HG03097 (cell line): Measurements from ENCODE around the gene CSF3R.
"Not testable (repeated sequence)": the region's sequence is repeated elsewhere in the genome, so short reads cannot be mapped to it uniquely, and the experiment has no call there.

Source experiments
- ATAC-seq: cut with Tn5 transposase; IDR thresholded peaks from one replicate; pipeline ENCODE4 v1.9.1; 2021; ENCODE audit not compliant: unreplicated experiment, low FRiP score

Gene CSF3R

DNA sequence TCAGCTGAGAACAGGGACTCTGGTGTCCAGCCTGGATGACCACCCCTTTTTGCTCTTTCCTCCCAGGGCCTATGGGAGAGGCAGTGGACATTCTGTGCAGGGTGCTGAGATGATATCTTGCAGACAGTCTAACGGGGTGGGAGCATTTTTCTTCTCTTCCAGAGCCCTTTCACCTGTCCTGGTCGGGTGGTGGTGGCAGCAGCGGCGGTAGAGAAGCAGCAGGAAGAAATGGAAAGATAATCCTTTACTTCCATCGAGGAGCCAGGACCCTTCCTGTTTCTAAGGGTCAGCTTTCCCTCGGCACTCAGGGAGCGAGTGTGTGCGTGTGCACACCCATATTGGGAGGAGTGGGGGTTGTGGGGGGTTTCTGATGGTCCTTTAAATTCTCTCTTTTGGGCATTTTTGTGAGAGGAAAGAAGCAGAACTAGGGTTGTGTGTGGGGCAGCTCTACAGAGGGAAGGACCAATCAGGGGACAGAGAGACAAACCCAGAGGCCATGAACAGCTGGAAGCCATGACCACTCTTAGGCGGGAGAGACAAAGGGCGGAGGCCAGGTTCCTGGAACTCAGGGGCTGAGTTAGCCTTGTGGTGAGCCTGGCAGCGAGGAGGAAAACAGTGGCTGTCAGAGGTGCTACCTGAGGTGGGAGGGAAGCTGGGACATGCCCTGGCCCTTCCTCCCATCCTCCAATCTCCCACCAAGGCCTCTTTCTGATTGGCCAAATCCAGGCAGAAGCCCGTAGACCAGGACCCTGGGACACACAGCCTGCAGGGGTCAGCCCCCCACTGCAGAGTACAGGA, 31.2 kb upstream of the CSF3R start:
- no peak for ATAC-seq

- ATAC-seq = no peak
Measured at GRCh38 chr1:36512842-36513241, 30.1 kb upstream of the CSF3R start.

DNA sequence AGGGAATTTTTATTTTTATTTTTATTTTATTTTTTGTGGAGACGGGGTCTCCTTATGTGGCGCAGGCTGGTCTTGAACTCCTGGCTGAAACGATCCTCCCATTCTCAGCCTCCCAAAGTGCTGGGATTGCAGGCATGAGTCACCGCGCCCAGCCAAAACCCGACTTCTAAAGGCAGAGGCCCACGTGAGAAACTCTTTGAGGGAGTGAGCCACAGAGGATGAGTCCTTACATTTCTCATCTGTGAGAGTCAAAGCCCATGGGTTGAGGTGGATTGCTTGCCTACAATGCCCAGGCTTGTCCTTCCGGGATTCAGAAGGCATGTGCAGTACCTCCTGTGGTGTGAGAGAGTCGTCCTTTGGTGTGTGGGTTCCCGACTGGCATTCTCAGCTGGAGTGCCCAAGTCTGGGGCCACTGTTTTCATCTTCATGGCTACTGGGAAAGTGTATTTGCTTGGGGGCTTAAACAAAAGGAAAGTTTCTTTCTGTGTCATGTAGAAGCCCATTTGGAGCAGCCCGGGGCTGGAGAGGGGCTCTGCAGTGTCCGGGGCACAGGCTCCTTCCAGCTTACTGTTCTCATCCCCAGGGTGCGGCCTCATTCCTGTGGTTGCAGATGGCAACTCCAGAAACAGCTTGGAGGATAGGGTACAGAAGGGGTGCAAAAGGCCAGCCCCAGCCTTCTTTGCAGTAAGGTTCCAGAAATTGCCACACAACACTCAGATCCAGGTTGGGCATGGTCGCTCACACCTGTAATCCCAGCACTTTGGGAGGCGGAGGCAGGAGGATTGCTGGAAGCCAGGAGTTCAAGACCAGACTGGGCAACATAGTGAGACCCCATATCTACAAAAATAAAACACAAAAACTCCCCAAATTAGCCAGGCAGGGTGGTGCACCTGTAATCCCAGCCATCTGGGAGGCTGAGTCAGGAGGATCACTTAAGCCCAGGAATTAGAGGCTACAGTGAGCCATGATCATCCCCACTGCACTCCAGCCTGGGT, 29.4 kb upstream of the CSF3R start:
- no peak for ATAC-seq

DNA sequence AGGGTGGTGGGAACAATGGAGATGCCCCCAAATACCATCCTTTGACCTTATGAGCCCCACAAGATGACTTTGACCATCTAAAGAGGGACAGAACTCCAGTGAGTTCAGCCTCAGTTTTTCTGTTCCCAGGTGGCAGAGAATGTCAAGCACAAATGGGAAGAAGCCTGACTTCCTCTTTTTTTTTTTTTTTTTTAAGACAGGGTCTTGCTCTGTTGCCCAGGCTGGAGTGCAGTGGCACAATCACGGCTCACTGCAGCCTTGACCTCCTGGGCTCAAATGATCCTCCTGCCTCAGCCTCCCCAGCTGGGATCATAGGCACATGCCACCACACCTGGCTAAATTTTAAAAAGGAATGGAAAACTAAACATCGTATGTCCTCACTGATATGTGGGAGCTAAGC, 28.5 kb upstream of the CSF3R start:
- not testable (repeated sequence) for ATAC-seq

DNA sequence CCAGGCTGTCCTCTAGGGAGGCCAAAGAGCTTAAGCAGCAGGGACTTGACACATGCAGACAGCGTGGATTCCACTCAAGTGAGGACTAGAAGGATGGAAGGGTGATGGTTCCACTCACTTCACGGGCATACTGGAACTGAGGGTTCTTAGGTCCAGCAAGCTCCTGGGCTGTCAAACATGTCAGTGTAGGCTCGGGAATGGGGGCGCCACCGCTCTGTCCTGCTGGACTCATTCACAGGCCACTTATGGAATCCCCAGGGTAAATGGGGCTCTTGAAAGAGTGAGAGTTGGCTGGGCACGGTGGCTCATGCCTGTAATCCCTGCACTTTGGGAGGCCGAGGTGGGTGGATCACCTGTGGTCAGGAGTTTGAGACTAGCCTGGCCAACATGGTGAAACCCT, 27.7 kb upstream of the CSF3R start:
- no peak for ATAC-seq

GRCh38 chr1:36508257-36508656, 25.5 kb upstream of the CSF3R start:
- no peak for ATAC-seq

DNA sequence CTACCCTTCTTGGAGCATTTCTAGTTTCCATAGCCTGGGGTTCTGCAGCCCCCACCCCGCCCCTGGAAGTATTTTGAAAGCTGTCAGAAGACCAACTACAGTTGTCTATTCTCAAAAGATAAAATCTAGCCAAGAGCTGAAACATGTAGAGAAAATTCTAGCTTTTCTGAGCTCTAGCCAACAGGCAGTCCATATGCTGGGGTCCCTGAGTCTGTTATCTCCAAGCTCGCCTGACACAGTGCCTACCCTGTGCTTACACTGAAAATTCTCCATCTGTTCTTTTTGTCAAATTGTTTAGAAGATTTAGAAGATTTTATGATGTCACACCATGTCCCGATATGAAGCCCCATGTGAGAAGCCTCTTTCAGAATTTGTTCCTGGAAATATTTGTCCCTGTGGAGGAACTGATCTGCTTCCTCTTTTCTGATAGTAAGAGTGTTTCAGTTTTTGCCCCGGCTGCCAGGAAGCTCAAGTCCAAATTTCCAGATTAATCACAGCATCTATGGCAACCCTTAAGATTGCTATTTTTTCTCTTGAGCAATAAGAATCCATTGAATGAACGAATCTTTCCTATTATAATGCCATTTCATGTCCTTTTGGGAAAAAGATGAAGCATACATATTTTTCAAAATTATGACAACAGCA, 23.7 kb upstream of the CSF3R start:
- no peak for ATAC-seq

DNA sequence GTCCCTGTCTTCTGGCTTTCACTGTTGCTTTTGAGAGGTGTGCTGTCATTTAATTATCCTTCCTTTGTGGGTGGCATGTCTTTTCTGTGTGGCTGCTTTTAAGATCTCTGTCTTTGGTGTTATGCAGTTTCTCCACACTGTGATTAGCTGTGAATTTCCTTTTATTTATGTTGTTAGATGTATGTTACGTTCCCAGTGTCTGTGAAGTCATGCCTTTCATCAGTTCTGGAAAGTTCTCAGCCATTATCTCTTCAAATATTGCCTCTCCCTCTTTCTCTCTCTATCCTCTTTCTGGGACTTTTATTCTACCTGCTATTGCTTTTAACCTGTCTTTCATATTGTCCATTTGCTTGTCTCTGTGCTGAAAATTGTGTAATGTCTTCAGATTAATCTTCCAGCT, 21.0 kb upstream of the CSF3R start:
- ATAC-seq = no peak

DNA sequence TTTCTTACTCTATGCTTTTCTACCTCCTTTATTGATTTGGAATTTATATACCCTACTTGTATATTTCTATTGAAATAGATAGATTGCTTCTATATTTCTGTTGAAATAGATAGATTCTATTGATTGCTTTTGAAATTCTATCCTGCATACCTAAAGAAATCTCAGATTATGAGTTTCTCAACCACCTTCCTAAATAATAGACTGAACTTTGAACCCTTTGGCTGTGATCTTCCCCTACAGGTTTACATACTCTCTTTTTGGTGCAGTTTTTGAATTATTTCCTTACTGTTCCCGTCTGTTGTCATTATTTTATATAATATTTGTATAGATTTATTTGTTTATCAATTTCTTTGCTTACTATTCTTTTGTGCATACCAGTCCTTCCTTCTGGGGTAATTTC, 20.4 kb upstream of the CSF3R start:
- no peak for ATAC-seq

- no peak for ATAC-seq
Measured at GRCh38 chr1:36502616-36503015, 19.9 kb upstream of the CSF3R start.

- ATAC-seq = not testable (repeated sequence)
Measured at GRCh38 chr1:36501911-36502310, 19.2 kb upstream of the CSF3R start.

DNA sequence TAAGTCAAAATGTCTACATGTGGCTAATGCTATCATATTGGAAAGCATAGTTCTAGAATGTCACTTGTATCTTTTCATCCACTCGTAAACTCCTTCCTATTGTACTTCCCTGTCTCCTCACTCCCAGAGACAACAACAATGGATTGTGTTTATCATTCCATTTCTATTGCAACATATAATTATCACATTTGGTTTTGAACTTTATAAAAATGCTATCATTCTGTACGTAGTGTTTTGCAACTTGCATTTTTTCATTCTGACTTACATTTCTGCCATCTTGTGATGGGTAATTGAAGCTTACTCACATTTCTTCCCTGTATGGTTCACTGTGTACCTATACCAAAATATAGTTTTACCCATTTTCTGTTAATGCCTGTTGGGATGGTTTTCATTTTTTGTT, 14.5 kb upstream of the CSF3R start:
- ATAC-seq = no peak

- no peak for ATAC-seq
Measured at GRCh38 chr1:36494971-36495370, 12.3 kb upstream of the CSF3R start.

GRCh38 chr1:36493524-36493923, 10.8 kb upstream of the CSF3R start:
- no peak for ATAC-seq

GRCh38 chr1:36492491-36492890, 9.8 kb upstream of the CSF3R start:
- ATAC-seq = no peak

DNA sequence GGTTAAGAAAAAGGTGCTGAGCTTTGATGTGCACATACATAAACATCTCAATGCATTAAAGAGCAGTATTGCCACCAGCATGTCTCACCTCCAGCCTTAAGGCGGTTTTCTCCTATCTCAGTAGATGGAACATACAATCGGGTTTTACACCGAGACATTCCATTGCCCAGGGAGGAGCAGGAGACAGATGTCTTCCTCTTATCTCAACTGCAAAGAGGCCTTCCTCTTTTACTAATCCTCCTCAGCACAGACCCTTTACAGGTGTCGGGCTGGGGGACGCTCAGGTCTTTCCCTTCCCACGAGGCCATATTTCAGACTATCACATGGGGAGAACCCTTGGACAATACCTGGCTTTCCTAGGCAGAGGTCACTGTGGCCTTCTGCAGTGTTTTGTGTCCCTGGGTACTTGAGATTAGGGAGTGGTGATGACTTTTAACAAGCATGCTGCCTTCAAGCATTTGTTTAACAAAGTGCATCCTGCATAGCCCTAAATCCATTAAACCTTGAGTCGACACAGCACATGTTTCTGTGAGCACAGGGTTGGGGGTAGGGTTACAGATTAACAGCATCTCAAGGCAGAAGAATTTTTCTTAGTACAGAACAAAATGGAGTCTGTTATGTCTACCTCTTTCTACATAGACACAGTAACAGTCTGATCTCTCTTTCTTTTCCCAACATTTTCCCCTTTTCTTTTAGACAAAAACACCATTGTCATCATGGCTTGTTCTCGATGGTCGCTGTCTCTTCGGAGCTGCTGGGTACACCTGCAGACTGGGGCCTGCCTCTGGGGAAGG, 6.7 kb upstream of the CSF3R start:
- not testable (repeated sequence) for ATAC-seq

- ATAC-seq = no peak
Measured at GRCh38 chr1:36487906-36488305, 5.2 kb upstream of the CSF3R start.

GRCh38 chr1:36487336-36487725, 4.6 kb upstream of the CSF3R start:
- not testable (repeated sequence) for ATAC-seq

DNA sequence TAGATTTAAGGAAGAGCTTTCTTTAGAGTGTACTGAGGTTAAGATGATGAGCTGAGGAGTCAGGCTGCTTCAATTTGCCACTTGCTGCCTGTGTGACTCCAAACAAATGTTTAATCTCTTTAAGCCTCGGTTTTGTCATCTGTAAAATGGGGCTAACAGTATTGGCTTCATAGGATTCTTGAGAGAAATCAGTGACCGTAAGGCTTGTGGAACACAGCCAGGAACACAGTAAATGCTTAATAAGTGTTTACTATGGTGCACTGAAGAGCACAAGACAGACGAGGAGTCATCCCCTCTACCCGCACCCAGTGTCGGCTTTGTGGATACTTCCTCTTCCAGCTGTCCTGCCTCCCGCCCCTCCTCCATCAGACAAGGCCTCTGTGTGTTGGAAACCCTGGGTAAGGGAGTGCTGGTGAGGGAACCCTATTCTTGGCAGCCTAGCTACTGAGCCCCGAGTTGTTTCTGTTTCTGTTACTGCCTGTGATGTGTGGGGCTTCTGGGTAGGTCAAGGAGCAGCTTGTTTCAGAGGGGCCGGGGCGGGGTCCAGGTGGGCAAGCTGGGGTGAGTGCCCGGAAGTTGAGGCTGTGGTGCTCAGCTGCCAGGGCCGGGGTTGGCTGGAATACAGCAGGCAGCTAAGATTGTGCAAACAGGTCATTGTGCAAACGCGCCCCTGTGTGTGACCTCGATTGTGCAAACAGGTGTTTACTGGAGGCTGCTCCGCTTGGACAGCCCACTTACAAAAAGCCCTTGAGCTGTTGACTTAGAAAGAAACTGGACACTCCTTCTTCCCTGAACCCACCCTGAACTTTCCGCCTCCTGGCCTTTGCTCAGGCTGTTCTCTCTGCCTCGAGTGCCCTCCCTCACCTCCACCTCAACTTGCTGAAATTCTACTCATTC, 4.0 kb upstream of the CSF3R start:
- ATAC-seq = no peak
